Mesothelial cell of epicardium (in vitro differentiated cells): Measurements from ENCODE around the gene DGAT2. TPM values are rescaled to one million over a fixed set of nuclear protein-coding genes. Genes with fewer than 3 reads are reported as not detected.

Source experiments
- DNase-seq, 2 experiments: peaks; one replicate each; pipeline ENCODE4 v3.0.0; 2021; ENCODE audit warnings: low spot score in 2 of 2; ENCODE audit not compliant: unreplicated experiment in 2 of 2
- H3K27ac Mint-ChIP-seq: 2 replicates; pipeline ENCODE4 v1.8.0; 2021; ENCODE audit warnings: mixed read lengths
- H3K27me3 Mint-ChIP-seq: 2 replicates; pipeline ENCODE4 v1.8.0; 2021; ENCODE audit warnings: low read depth, mixed read lengths
- H3K36me3 Mint-ChIP-seq: 2 replicates; pipeline ENCODE4 v1.8.0; 2021; ENCODE audit warnings: mixed read lengths
- H3K4me1 Mint-ChIP-seq: 2 replicates; pipeline ENCODE4 v1.8.0; 2021; ENCODE audit warnings: mixed read lengths
- H3K4me3 Mint-ChIP-seq: 2 replicates; pipeline ENCODE4 v1.8.0; 2021; ENCODE audit warnings: mild to moderate bottlenecking, moderate library complexity, mixed read lengths
- H3K9me3 Mint-ChIP-seq: 2 replicates; pipeline ENCODE4 v1.8.0; 2021; ENCODE audit warnings: mixed read lengths
- total RNA-seq: library from RNA; stranded (reverse); gene quantifications from 3 replicates; pipeline ENCODE4 v1.2.1, GENCODE V29; 2021
- TF ChIP-seq, protein P1 (sequence below): fragments of 200-600 bp; sonication (generic); IDR thresholded peaks from one replicate; pipeline ENCODE4 v1.5.0; 2021; ENCODE audit warnings: antibody characterized with exemption; ENCODE audit not compliant: unreplicated experiment

DGAT2 gene
- total RNA-seq, 1 donor from 2014 or later = 1.3 TPM

DNA sequence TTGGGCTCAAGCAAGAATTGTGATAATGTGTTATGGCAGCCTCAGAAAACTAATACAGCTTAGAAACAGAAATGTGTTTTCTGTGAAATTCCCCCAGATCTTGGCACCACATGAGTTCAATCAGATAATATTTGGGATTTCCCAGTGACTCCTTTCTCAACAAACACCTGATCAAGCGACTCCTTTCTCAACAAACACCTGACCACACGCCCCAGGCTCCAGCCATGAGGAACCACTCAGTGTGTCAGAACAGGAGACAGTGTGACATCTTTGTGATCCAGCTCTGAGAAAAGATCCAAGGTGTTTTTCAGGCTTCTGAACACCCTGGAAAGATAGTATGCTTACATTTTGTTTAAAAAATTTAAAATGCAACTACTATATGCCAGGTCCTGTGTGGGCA, 44.5 kb downstream of the DGAT2 start:
- peak overlapping the region; percentile 97 for H3K27ac Mint-ChIP-seq
- H3K4me1 Mint-ChIP-seq = peaks cover 17% of the 10 kb centered on the region
- no peaks in the 10 kb centered on the region for H3K9me3 Mint-ChIP-seq
- no peak for DNase-seq
- TF ChIP-seq, protein P1, sequence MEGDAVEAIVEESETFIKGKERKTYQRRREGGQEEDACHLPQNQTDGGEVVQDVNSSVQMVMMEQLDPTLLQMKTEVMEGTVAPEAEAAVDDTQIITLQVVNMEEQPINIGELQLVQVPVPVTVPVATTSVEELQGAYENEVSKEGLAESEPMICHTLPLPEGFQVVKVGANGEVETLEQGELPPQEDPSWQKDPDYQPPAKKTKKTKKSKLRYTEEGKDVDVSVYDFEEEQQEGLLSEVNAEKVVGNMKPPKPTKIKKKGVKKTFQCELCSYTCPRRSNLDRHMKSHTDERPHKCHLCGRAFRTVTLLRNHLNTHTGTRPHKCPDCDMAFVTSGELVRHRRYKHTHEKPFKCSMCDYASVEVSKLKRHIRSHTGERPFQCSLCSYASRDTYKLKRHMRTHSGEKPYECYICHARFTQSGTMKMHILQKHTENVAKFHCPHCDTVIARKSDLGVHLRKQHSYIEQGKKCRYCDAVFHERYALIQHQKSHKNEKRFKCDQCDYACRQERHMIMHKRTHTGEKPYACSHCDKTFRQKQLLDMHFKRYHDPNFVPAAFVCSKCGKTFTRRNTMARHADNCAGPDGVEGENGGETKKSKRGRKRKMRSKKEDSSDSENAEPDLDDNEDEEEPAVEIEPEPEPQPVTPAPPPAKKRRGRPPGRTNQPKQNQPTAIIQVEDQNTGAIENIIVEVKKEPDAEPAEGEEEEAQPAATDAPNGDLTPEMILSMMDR = no peak
- no peaks in the 10 kb centered on the region for H3K36me3 Mint-ChIP-seq
- no peak overlapping the region for H3K4me3 Mint-ChIP-seq
- no peaks in the 10 kb centered on the region for H3K27me3 Mint-ChIP-seq

- peaks cover 18% of the 10 kb centered on the region for H3K4me1 Mint-ChIP-seq
- peak overlapping the region; percentile 97 for H3K27ac Mint-ChIP-seq
- TF ChIP-seq, protein P1 = no peak
- DNase-seq = no peak
- H3K27me3 Mint-ChIP-seq = no peaks in the 10 kb centered on the region
- no peak overlapping the region for H3K4me3 Mint-ChIP-seq
- no peaks in the 10 kb centered on the region for H3K36me3 Mint-ChIP-seq
- H3K9me3 Mint-ChIP-seq = no peaks in the 10 kb centered on the region
Measured at GRCh38 chr11:75813622-75814039, 45.1 kb downstream of the DGAT2 start.

DNA sequence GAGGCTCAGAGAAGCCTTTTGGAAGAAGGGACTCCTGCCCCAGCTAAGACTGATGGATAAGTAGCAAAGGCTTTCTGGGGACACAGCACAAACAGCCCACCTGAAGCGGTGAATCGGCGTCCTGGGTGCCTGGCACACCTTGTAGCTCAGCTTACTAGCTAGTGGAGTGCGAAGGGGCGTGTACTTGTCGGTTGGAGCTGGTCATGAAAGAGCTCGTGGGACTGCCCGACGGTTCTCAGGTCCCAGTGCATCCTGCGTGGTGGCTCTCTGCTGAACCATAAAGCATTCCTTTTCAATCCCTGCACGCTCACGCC, 45.7 kb downstream of the DGAT2 start:
- Mint-ChIP-seq H3K4me3 (no peak overlapping the region), H3K9me3 (no peaks in the 10 kb centered on the region), H3K4me1 (peaks cover 21% of the 10 kb centered on the region), H3K27ac (peak overlapping the region; percentile 97), H3K27me3 (no peaks in the 10 kb centered on the region), H3K36me3 (no peaks in the 10 kb centered on the region)
- no peak for DNase-seq
- TF ChIP-seq, protein P1 = no peak

DNA sequence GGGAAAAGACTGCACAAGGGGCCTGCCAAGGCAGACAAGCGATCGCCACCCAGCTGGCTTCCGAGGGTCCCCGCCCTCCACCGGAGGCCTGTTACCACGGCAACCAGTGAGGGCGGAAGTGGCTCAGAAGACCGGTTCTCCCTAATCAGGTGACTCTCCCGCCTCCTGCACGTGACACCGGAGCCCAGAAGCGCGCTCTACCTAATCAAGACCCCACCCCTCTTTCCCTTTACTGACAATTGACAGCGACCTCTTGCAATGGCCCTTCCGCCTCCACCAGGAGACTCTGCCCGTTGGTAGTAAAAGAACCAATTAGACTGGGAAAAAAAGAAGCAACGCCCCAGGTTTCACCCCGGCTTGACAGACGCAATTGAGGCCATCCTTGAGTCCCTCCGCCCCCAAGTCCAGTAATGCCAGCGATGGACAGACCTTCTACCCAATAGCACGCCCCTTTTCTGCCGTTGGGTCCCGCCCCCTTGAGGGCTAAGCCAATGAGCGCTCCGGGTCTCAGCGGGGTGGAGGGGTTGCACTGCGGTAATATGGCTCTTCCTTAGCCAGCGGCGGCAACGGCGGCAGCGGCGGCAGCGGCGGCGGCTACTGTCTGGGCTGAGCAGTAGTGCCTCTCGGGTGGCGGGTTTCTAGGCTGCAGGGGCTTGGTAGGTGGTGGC, 46.2 kb downstream of the DGAT2 start, which contains the start of gene UVRAG:
Gene UVRAG (plus strand): TSS at position 534 of the 668 bp plus-strand sequence. CDS start 198 bp downstream, outside the sequence.
- peak; percentile 97 to 99 for DNase-seq
- H3K9me3 Mint-ChIP-seq = no peaks in the 10 kb centered on the region

GRCh38 chr11:75815345-75816168, 47.0 kb downstream of the DGAT2 start:
- peak in 1 of 2 experiments; percentile 64 for DNase-seq
- H3K4me1 Mint-ChIP-seq = peaks cover 21% of the 10 kb centered on the region
- H3K27me3 Mint-ChIP-seq = no peaks in the 10 kb centered on the region
- TF ChIP-seq, protein P1 = no peak
- H3K9me3 Mint-ChIP-seq = no peaks in the 10 kb centered on the region
- H3K27ac Mint-ChIP-seq = peak overlapping the region; percentile 97
- no peak overlapping the region for H3K4me3 Mint-ChIP-seq
- no peaks in the 10 kb centered on the region for H3K36me3 Mint-ChIP-seq

More for the DNA sequence above, 46.2 kb downstream of the DGAT2 start, which contains the start of gene UVRAG:
- peak within 1 kb of the TSS; percentile 97 for H3K27ac Mint-ChIP-seq
- H3K27me3 Mint-ChIP-seq = no peaks in the 10 kb centered on the region
- no peaks in the 10 kb centered on the region for H3K36me3 Mint-ChIP-seq
- peaks cover 21% of the 10 kb centered on the region for H3K4me1 Mint-ChIP-seq
- TF ChIP-seq, protein P1 = no peak
- no peak within 1 kb of the TSS for H3K4me3 Mint-ChIP-seq
